ENCODE results near the gene RASAL1.

DNA sequence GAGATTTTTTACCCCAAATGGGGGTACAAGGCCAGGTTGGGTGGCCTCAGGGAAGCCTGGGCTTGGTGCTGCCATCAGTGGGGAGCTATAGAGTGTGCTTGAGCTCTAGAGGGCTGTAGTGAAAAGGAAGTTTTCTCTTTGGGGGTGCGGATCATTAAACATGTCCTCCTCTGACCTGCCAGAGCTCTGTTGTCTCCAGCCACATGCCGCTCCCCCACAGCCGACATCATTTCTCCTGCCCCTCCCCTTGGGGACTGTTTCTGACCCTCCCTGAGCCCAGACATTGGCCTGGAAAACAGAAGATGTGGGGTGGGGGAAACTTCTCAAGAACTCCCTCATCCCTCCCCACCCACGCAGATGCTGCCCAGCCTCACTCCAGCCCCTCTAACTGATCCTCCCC lies 53.7 kb downstream of the RASAL1 start:
- TF ChIP-seq POLR2A (IDR thresholded peaks at IDR 0.05; ENCODE audit: low read length), result no peak
- no peak for TF ChIP-seq MAFK (IDR thresholded peaks at IDR 0.05; ENCODE audit: partially characterized antibody)
- TF ChIP-seq HDAC2 (IDR thresholded peaks at IDR 0.05), result no peak
- no peak for TF ChIP-seq PHF8 (IDR thresholded peaks at IDR 0.05; ENCODE audit: borderline replicate concordance, low read depth)
- TF ChIP-seq, protein P1, sequence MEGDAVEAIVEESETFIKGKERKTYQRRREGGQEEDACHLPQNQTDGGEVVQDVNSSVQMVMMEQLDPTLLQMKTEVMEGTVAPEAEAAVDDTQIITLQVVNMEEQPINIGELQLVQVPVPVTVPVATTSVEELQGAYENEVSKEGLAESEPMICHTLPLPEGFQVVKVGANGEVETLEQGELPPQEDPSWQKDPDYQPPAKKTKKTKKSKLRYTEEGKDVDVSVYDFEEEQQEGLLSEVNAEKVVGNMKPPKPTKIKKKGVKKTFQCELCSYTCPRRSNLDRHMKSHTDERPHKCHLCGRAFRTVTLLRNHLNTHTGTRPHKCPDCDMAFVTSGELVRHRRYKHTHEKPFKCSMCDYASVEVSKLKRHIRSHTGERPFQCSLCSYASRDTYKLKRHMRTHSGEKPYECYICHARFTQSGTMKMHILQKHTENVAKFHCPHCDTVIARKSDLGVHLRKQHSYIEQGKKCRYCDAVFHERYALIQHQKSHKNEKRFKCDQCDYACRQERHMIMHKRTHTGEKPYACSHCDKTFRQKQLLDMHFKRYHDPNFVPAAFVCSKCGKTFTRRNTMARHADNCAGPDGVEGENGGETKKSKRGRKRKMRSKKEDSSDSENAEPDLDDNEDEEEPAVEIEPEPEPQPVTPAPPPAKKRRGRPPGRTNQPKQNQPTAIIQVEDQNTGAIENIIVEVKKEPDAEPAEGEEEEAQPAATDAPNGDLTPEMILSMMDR (IDR thresholded peaks at IDR 0.05), result no peak
- TF ChIP-seq, protein P2, sequence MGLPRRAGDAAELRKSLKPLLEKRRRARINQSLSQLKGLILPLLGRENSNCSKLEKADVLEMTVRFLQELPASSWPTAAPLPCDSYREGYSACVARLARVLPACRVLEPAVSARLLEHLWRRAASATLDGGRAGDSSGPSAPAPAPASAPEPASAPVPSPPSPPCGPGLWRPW (IDR thresholded peaks at IDR 0.05), result no peak
- TF ChIP-seq JUNB (IDR thresholded peaks at IDR 0.05), result no peak
- no peak for TF ChIP-seq RFX5 (IDR thresholded peaks at IDR 0.05)
- TF ChIP-seq, protein P3, sequence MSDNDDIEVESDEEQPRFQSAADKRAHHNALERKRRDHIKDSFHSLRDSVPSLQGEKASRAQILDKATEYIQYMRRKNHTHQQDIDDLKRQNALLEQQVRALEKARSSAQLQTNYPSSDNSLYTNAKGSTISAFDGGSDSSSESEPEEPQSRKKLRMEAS (IDR thresholded peaks at IDR 0.05), result no peak
- no peak for TF ChIP-seq RCOR1 (IDR thresholded peaks at IDR 0.05; ENCODE audit: low read depth, low read length)
- TF ChIP-seq, protein P4, sequence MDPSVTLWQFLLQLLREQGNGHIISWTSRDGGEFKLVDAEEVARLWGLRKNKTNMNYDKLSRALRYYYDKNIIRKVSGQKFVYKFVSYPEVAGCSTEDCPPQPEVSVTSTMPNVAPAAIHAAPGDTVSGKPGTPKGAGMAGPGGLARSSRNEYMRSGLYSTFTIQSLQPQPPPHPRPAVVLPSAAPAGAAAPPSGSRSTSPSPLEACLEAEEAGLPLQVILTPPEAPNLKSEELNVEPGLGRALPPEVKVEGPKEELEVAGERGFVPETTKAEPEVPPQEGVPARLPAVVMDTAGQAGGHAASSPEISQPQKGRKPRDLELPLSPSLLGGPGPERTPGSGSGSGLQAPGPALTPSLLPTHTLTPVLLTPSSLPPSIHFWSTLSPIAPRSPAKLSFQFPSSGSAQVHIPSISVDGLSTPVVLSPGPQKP (IDR thresholded peaks at IDR 0.05; ENCODE audit: low read depth, low read length), result no peak
- no peak for TF ChIP-seq JUN (IDR thresholded peaks at IDR 0.05)
- TF ChIP-seq, protein P5, sequence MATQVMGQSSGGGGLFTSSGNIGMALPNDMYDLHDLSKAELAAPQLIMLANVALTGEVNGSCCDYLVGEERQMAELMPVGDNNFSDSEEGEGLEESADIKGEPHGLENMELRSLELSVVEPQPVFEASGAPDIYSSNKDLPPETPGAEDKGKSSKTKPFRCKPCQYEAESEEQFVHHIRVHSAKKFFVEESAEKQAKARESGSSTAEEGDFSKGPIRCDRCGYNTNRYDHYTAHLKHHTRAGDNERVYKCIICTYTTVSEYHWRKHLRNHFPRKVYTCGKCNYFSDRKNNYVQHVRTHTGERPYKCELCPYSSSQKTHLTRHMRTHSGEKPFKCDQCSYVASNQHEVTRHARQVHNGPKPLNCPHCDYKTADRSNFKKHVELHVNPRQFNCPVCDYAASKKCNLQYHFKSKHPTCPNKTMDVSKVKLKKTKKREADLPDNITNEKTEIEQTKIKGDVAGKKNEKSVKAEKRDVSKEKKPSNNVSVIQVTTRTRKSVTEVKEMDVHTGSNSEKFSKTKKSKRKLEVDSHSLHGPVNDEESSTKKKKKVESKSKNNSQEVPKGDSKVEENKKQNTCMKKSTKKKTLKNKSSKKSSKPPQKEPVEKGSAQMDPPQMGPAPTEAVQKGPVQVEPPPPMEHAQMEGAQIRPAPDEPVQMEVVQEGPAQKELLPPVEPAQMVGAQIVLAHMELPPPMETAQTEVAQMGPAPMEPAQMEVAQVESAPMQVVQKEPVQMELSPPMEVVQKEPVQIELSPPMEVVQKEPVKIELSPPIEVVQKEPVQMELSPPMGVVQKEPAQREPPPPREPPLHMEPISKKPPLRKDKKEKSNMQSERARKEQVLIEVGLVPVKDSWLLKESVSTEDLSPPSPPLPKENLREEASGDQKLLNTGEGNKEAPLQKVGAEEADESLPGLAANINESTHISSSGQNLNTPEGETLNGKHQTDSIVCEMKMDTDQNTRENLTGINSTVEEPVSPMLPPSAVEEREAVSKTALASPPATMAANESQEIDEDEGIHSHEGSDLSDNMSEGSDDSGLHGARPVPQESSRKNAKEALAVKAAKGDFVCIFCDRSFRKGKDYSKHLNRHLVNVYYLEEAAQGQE (IDR thresholded peaks at IDR 0.05), result no peak
- TF ChIP-seq BHLHE40 (IDR thresholded peaks at IDR 0.05; ENCODE audit: low read depth, low read length), result no peak
